DMS 273 (cell line): Measurements from ENCODE around the gene KDM4C.

Source experiments
- DNase-seq: peaks from one replicate; lab custom pipeline; 2025; ENCODE audit not compliant: unreplicated experiment; lab: John Stamatoyannopoulos, UW

The KDM4C gene

DNA sequence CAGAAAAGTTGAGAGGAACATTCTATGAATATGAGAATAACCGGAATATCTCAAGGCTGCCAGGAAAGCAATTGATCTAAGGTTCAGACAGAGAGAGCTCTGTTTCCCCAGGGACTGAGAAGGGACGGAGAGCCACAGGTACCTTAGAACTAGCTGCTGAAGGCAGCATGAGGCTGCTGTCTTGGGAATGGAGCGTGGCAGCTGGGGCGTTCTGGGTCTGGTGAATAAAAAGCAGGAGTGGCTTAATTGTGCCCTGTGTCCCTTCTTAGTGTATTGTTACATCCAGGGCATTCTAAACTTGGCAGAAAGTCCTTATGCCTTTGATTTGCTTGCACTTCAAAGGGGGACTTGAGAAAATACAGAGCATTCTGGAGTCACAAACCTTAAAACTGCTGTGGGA, 434.5 kb downstream of the KDM4C start:
- DNase-seq, result no peak

DNA sequence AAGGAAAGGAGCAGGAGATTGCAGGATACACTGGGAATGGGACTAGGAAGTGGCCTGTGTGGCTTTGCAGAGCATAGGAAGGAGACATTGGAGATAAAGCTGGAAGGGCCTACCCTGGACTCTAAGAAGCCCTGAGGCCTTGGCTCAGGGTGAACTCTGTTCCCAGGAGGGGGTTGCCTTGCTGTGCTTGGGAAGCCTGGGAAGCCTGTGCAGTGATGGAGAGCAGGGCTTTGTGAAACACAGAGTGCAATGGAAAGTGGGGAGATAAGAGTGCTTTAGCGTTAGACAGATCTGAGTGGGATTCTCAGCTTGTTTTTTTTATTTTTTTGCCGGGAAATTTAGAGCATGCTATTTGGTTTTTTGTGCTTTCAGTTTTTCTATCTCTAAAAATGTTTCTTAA, 437.8 kb downstream of the KDM4C start:
- no peak for DNase-seq

GRCh38 chr9:7196467-7196866, 438.7 kb downstream of the KDM4C start:
- no peak for DNase-seq

DNA sequence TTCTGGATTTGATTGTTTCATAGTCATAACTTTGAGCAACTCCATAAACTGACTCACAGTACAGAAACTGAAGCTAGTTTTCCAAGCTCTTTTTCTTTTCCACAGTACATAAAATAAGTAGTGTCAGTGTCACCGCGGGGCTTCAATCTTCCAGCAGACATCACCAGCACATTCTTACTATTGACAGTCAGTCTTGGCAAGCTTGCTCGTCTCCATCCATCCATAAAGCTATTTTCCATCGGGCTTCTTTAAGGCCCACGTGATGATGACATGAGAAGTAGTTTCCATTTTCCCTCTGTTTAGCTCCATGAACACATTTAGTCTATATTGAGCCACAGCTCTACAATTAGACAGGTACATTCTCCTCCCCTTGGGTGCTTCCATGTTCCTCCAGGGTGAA, 443.4 kb downstream of the KDM4C start:
- DNase-seq, result no peak

DNA sequence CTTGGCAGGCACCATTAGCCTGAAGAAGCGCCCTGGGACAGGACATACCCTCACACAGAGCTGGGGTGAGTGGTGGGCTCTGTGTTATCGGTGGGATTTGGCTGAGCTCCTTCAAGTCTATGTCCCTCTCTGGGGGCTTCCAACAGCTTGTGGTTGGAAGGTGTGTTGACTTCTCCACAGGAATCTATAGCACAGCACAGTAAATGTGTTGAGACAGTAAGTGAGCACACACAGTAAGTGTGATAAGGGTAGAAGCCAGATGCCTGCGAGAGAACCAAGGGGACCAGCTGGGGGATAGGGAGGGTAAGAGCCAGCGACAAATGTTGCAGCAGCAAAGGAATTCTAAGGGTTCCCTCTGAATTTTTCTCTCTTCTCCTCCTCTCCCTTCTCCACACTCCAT, 448.0 kb downstream of the KDM4C start:
- no peak for DNase-seq

GRCh38 chr9:7206221-7206758, 448.5 kb downstream of the KDM4C start:
- no peak for DNase-seq

DNA sequence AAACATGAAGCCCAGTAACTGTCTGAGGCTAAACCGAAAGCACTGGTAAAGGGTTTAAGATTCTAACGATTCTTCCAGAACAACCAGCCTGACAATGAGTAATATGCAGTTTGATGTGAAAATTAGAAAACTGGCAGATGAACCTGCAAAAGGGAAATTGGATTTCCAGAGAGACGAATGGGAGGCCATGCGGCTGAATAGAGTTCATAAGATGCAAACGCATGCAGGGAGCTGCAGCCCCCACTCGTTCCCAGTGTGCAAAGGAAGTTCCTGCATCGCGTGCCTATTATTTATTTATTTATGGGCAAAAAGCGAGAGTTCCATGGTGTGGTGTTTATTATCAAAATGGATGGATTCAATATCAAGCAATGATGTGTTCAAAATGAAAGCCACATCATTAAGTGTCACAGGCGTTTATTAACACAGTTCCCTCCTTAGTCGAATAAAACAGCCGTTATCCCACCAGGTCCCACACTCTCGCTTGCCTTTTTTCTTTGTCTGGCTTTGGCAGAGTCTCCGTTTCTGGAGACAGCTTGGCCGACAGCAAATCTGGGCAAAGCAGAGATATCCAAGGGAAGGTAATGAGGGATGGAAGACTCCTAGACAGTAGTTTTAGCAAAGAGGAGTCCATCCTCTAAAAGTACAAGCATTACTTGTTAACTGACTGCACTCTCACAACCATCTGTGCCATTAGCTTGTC, 451.4 kb downstream of the KDM4C start:
- no peak for DNase-seq

DNA sequence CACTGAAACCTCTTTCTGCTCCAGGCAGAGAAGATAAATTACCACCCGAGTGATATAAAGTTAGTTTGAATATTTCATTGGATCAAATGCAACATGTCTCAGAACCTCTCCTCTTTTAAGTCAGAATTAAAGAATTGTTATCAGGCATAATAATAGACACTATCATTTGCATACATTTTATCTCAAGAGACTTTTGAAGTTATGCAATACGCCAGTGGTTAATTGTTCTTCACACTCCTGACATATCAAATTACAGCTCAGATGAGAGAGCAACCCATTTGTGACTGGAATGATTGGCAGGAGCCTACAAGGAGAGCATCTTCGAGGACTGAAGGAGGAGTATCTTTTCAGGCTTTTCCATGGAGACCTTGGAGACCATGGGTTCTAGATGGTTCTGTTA, 452.2 kb downstream of the KDM4C start:
- DNase-seq, result no peak

GRCh38 chr9:7210854-7211637, 453.3 kb downstream of the KDM4C start:
- DNase-seq, result no peak

DNA sequence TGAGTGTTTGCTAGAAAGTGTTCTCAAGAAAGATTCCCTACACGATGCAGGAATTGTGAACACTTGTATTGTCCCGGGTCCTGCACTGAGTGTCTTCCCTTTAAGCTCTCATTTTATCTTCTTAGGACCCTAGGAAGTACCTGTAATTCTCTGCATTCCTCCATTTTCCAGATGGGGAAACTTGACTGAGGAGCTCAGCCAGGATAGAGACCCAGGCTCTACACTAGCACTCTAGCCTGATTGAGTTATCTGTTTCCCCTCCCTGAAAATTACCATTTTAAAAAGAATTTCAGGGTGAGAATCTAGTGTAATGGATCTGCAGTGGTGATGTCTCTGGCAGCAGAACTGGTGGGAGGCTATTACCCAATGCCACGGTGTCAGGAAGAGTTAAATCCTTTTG, 453.9 kb downstream of the KDM4C start:
- DNase-seq, result no peak

- no peak for DNase-seq
Measured at GRCh38 chr9:7212101-7212500, 454.3 kb downstream of the KDM4C start.

DNA sequence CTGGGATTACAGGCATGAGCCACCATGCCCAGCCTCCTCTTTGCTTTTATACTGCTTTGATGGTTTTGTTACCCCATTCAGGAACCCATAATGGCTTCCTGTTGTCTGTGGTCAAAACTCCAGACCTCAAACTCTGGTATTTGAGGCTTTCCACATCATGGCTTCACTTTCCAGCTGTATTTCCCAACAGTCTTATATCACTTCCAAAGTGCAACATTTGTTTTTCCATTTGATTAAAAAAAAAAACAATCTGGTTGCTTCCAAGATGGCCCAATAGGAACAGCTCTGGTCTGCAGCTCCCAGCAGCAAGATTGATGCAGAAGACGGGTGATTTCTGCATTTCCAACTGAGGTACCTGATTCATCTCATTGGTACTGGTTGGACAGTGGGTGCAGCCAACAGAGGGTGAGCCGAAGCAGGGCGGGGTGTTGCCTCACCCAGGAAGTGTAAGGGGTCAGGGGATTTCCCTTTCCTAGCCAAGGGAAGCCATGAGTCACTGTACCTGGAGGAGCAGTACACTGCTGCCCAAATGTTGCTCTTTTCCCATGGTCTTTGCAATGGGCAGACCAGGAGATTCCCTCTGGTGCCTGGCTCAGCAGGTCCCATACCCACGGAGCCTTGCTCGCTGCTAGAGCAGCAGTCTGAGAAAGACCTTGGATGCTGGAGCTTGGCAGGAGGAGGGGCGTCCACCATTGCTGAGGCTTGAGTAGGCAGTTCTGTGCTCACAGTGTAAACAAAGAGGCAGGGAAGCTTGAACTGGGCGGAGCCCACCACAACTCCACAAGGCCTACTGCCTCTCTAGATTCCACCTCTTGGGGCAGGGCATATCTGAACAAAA, 458.4 kb downstream of the KDM4C start:
- DNase-seq, result no peak

- DNase-seq, result no peak
Measured at GRCh38 chr9:7223981-7224380, 466.2 kb downstream of the KDM4C start.
